ENCODE data around the gene CRTAC1. TPM values are rescaled to one million over a fixed set of nuclear protein-coding genes. Genes with fewer than 3 reads are reported as not detected.

The CRTAC1 gene
- total and polyA plus RNA-seq, 9 of the 15 experiments (the other 6 are each of a cell fraction or from before 2014, with no cell fraction given), result not detected

GRCh38 chr10:97919012-97919411, 111.4 kb downstream of the CRTAC1 start:
- no peaks in the 10 kb centered on the region for H3K79me2 ChIP-seq (ENCODE audit: control insufficient read depth, insufficient read depth, low read length)
- H3K4me1 ChIP-seq (replicated peaks in 1 of 2; ENCODE audit: control insufficient read depth in 2 of 2, insufficient read depth in 2 of 2, low read length in 2 of 2), result peaks cover 0 to 8% of the 10 kb centered on the region in 2 experiments; a peak in 2 of 5 replicates
- BruUV-seq (replicated peaks), result no TSS peak
- no peak for TF ChIP-seq ELF1 (tag; IDR thresholded peaks at IDR 0.05)
- TF ChIP-seq TAF15 (IDR thresholded peaks at IDR 0.05; ENCODE audit: low read depth, low read length), result no peak
- TF ChIP-seq PML (IDR thresholded peaks at IDR 0.05; ENCODE audit: low read length), result no peak
- no peak for TF ChIP-seq BDP1 (IDR thresholded peaks at IDR 0.05; ENCODE audit: insufficient read depth, insufficient read length)
- TF ChIP-seq TFAM (CRISPR knock-in tag; conservative IDR thresholded peaks at IDR 0.05), result no peak
- TF ChIP-seq, protein P1, sequence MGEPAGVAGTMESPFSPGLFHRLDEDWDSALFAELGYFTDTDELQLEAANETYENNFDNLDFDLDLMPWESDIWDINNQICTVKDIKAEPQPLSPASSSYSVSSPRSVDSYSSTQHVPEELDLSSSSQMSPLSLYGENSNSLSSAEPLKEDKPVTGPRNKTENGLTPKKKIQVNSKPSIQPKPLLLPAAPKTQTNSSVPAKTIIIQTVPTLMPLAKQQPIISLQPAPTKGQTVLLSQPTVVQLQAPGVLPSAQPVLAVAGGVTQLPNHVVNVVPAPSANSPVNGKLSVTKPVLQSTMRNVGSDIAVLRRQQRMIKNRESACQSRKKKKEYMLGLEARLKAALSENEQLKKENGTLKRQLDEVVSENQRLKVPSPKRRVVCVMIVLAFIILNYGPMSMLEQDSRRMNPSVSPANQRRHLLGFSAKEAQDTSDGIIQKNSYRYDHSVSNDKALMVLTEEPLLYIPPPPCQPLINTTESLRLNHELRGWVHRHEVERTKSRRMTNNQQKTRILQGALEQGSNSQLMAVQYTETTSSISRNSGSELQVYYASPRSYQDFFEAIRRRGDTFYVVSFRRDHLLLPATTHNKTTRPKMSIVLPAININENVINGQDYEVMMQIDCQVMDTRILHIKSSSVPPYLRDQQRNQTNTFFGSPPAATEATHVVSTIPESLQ (CRISPR knock-in tag; IDR thresholded peaks at IDR 0.05), result no peak
- TF ChIP-seq NR3C1 (CRISPR knock-in tag; IDR thresholded peaks at IDR 0.05), result no peak
- TF ChIP-seq SPI1 (IDR thresholded peaks at IDR 0.05; ENCODE audit: borderline replicate concordance, low read depth, low read length), result no peak
- no peak for TF ChIP-seq ZNF75A (CRISPR knock-in tag; IDR thresholded peaks at IDR 0.05)
- no peak for TF ChIP-seq HOMEZ (CRISPR knock-in tag; IDR thresholded peaks at IDR 0.05)
- TF ChIP-seq FOXK1 (CRISPR knock-in tag; IDR thresholded peaks at IDR 0.05; ENCODE audit: borderline replicate concordance), result no peak
- TF ChIP-seq JUNB (CRISPR knock-in tag; conservative IDR thresholded peaks at IDR 0.05), result no peak
- TF ChIP-seq XRCC5 (IDR thresholded peaks at IDR 0.05; ENCODE audit: low read depth, low read length), result no peak
- TF ChIP-seq SRSF9 (IDR thresholded peaks at IDR 0.05; ENCODE audit: borderline replicate concordance, low read depth, low read length), result no peak
- TF ChIP-seq, protein P2, sequence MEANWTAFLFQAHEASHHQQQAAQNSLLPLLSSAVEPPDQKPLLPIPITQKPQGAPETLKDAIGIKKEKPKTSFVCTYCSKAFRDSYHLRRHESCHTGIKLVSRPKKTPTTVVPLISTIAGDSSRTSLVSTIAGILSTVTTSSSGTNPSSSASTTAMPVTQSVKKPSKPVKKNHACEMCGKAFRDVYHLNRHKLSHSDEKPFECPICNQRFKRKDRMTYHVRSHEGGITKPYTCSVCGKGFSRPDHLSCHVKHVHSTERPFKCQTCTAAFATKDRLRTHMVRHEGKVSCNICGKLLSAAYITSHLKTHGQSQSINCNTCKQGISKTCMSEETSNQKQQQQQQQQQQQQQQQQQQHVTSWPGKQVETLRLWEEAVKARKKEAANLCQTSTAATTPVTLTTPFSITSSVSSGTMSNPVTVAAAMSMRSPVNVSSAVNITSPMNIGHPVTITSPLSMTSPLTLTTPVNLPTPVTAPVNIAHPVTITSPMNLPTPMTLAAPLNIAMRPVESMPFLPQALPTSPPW (CRISPR knock-in tag; IDR thresholded peaks at IDR 0.05), result no peak
- no peak for TF ChIP-seq JUND (IDR thresholded peaks at IDR 0.05; ENCODE audit: borderline replicate concordance, low read depth, low read length)
- TF ChIP-seq JUND (tag; IDR thresholded peaks at IDR 0.05; ENCODE audit: borderline replicate concordance, low read depth, low read length), result no peak
- ChIA-PET POLR2A (interaction anchor here (0.5 kb wide), 1 partner anchor 182 kb away, joined by 3 read pairs; the partner anchor contains the start of gene ZFYVE27), CTCF (ENCODE audit: low intra/inter-chr PET ratio) (no interaction called here)
- no peaks in the 10 kb centered on the region for H3K9me3 ChIP-seq (replicated peaks; ENCODE audit: control insufficient read depth, insufficient read depth, low read depth, low read length)
- H3K36me3 ChIP-seq (ENCODE audit: control insufficient read depth, insufficient read depth, low read length), result no peaks in the 10 kb centered on the region
- H3K27me3 ChIP-seq (ENCODE audit: control insufficient read depth in 2 of 2, insufficient read depth in 2 of 2, low read length in 2 of 2), result peaks cover 0 to 33% of the 10 kb centered on the region in 2 experiments; a peak in 2 of 5 replicates
- H3K4me2 ChIP-seq (ENCODE audit: insufficient read depth, low read length), result no peak overlapping the region
- H4K20me1 ChIP-seq (replicated peaks; ENCODE audit: control insufficient read depth, insufficient read depth, low read length), result 0 out of 2 replicates have a peak, but pooled peaks cover 5% of the 10 kb centered on the region
- intact Hi-C loops (cut with micrococcal nuclease) (loop anchor here (10.0 kb wide), 1 partner anchor 386 kb away; no protein-coding TSS in a partner anchor), in situ Hi-C loops (cut with MboI) (loop anchor here (25.0 kb wide), 1 partner anchor 393 kb away; no protein-coding TSS in a partner anchor)
- H3K9me1 ChIP-seq (ENCODE audit: control insufficient read depth, insufficient read depth, low read length), result no peaks in the 10 kb centered on the region
- H3K4me3 ChIP-seq, result no peak overlapping the region
- DNase-seq (ENCODE audit: extremely low read depth in 1 of 4, low spot score in 3 of 4), result no peak
- H3K9ac ChIP-seq (ENCODE audit: insufficient read depth in 1 of 2, low read depth in 2 of 2, low read length in 2 of 2), result no peak overlapping the region
- H3K27ac ChIP-seq (ENCODE audit: extremely low read depth, low read depth, low read length), result no peak overlapping the region
- no peak for FAIRE-seq
- whole genome bisulfite sequencing (ENCODE audit: insufficient coverage, low coverage, missing lambda C conversion rate), result 0% methylated on average over 1 of the region's 3 CpGs
- H2AFZ ChIP-seq (ENCODE audit: low read depth, low read length), result no peak overlapping the region
- no peak for ATAC-seq
